ENCODE results near the gene CHRND. TPM values are rescaled to one million over a fixed set of nuclear protein-coding genes. Genes with fewer than 3 reads are reported as not detected.

The CHRND gene
- polyA plus RNA-seq, 1 donor from 2014 or later = not detected

DNA sequence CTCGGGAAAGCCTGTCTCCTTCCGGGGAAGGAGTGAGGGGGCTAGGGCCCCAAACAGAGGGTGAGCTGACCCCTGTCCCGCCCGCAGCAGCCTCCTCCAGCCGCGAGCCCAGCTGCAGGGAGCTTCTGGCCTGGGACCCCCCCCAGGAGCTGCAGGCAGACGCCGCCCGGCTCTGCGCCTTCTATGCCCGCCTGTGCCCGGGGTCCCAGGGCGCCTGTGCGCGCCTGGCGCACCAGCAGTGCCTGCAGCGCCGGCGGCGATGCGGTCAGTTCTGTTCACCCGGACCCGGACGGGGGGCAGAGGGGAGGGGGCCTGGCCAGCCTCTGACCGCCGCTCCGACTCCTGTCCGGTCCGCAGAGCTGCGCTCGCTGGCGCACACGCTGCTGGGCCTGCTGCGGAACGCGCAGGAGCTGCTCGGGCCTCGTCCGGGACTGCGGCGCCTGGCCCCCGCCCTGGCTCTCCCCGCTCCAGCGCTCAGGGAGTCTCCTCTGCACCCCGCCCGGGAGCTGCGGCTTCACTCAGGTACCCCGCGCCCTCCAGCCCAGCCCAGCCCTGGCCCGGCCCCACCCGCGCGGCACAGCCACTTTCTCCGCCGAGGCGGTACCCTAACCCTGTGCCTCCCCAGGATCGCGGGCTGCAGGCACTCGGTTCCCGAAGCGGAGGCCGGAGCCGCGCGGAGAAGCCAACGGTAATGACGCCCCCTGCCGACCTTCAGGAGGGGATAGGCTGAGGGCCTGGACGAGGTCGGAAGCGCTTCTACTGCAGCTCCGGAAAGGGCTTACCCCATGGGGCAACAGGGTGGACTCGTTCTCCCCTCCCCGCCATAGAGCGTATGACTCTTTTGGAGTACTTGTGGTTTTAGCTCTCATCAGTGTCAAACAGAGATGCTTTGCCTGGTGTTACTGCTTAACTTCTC is 2.0 kb upstream of the CHRND start:
- TF ChIP-seq TAF1 (IDR thresholded peaks at IDR 0.05; ENCODE audit: low read depth) = no peak
- no peak for TF ChIP-seq EP300 (conservative IDR thresholded peaks at IDR 0.05; ENCODE audit: poor library complexity, severe bottlenecking)
- peak; percentile 20 for TF ChIP-seq EZH2 (IDR thresholded peaks at IDR 0.05; ENCODE audit: borderline replicate concordance, insufficient read depth, low read length, poor library complexity, severe bottlenecking)
- TF ChIP-seq, protein P1, sequence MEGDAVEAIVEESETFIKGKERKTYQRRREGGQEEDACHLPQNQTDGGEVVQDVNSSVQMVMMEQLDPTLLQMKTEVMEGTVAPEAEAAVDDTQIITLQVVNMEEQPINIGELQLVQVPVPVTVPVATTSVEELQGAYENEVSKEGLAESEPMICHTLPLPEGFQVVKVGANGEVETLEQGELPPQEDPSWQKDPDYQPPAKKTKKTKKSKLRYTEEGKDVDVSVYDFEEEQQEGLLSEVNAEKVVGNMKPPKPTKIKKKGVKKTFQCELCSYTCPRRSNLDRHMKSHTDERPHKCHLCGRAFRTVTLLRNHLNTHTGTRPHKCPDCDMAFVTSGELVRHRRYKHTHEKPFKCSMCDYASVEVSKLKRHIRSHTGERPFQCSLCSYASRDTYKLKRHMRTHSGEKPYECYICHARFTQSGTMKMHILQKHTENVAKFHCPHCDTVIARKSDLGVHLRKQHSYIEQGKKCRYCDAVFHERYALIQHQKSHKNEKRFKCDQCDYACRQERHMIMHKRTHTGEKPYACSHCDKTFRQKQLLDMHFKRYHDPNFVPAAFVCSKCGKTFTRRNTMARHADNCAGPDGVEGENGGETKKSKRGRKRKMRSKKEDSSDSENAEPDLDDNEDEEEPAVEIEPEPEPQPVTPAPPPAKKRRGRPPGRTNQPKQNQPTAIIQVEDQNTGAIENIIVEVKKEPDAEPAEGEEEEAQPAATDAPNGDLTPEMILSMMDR (IDR thresholded peaks at IDR 0.05; ENCODE audit: poor library complexity, severe bottlenecking) = peak; percentile 71
- TF ChIP-seq POLR2AphosphoS5 (IDR thresholded peaks at IDR 0.05) = no peak
- peak; percentile 62 for TF ChIP-seq RAD21 (conservative IDR thresholded peaks at IDR 0.05)
- TF ChIP-seq MXI1 (conservative IDR thresholded peaks at IDR 0.05; ENCODE audit: poor library complexity, severe bottlenecking) = no peak
- peak; percentile 74 for TF ChIP-seq SMC3 (conservative IDR thresholded peaks at IDR 0.05; ENCODE audit: poor library complexity)
- TF ChIP-seq, protein P2, sequence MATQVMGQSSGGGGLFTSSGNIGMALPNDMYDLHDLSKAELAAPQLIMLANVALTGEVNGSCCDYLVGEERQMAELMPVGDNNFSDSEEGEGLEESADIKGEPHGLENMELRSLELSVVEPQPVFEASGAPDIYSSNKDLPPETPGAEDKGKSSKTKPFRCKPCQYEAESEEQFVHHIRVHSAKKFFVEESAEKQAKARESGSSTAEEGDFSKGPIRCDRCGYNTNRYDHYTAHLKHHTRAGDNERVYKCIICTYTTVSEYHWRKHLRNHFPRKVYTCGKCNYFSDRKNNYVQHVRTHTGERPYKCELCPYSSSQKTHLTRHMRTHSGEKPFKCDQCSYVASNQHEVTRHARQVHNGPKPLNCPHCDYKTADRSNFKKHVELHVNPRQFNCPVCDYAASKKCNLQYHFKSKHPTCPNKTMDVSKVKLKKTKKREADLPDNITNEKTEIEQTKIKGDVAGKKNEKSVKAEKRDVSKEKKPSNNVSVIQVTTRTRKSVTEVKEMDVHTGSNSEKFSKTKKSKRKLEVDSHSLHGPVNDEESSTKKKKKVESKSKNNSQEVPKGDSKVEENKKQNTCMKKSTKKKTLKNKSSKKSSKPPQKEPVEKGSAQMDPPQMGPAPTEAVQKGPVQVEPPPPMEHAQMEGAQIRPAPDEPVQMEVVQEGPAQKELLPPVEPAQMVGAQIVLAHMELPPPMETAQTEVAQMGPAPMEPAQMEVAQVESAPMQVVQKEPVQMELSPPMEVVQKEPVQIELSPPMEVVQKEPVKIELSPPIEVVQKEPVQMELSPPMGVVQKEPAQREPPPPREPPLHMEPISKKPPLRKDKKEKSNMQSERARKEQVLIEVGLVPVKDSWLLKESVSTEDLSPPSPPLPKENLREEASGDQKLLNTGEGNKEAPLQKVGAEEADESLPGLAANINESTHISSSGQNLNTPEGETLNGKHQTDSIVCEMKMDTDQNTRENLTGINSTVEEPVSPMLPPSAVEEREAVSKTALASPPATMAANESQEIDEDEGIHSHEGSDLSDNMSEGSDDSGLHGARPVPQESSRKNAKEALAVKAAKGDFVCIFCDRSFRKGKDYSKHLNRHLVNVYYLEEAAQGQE (IDR thresholded peaks at IDR 0.05; ENCODE audit: borderline replicate concordance) = no peak
- no peak overlapping the region for H2AFZ ChIP-seq (ENCODE audit: low read depth, low read length)
- H3F3A ChIP-seq (ENCODE audit: insufficient read depth, low read length, poor library complexity, severe bottlenecking) = no peaks in the 10 kb centered on the region
- H3K79me2 ChIP-seq (replicated peaks; ENCODE audit: insufficient read depth, low read length) = no peaks in the 10 kb centered on the region
- no peaks in the 10 kb centered on the region for H3K9me2 ChIP-seq (ENCODE audit: insufficient read depth, low read length)
- H3K9me3 ChIP-seq (ENCODE audit: low read length) = no peaks in the 10 kb centered on the region
- H3K9ac ChIP-seq (ENCODE audit: low read length) = peak overlapping the region; percentile 43
- peaks cover 28% of the 10 kb centered on the region for H3K27me3 ChIP-seq (ENCODE audit: insufficient read depth, low read depth, low read length)
- peak overlapping the region; percentile 68 for H3K4me3 ChIP-seq (ENCODE audit: low read length)
- no peaks in the 10 kb centered on the region for H3K36me3 ChIP-seq (ENCODE audit: insufficient read depth, low read length)
- H3K4me2 ChIP-seq (ENCODE audit: low read length) = peak overlapping the region; percentile 19
- H4K20me1 ChIP-seq (ENCODE audit: insufficient read depth) = no peaks in the 10 kb centered on the region
- H3K27ac ChIP-seq (ENCODE audit: low read length) = no peak overlapping the region

DNA sequence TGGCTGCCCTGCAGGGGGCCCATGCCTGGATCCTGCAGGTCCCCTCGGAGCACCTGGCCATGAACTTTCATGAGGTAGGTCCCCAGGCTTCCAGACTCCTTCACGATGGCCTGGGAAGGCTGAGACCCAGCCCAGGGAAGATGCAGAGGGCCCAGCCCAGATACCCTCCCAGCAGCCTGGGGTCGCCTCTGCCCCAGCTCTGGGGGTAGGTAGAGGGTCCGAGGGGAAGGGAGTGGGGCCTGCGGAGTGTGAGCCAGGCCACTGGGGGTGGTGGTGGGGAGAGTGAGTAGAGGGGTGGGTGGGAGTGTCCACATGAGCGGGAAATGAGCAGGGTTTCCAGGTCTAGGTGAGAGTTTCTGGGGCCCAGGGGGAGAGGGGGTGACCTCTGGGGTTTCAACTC is 1.2 kb upstream of the CHRND start:
- Histone ChIP-seq H2AFZ (ENCODE audit: low read depth, low read length) (no peak overlapping the region), H3K27me3 (ENCODE audit: insufficient read depth, low read depth, low read length) (peaks cover 28% of the 10 kb centered on the region)

More for the DNA sequence above, 1.2 kb upstream of the CHRND start:
- Histone ChIP-seq H3K9me2 (ENCODE audit: insufficient read depth, low read length) (no peaks in the 10 kb centered on the region), H3K79me2 (replicated peaks; ENCODE audit: insufficient read depth, low read length) (no peaks in the 10 kb centered on the region), H3K4me2 (ENCODE audit: low read length) (no peak overlapping the region), H3K9ac (ENCODE audit: low read length) (no peak overlapping the region), H3K4me3 (ENCODE audit: low read length) (no peak overlapping the region), H3K27ac (ENCODE audit: low read length) (no peak overlapping the region), H3K9me3 (ENCODE audit: low read length) (no peaks in the 10 kb centered on the region), H3F3A (ENCODE audit: insufficient read depth, low read length, poor library complexity, severe bottlenecking) (no peaks in the 10 kb centered on the region), H4K20me1 (ENCODE audit: insufficient read depth) (no peaks in the 10 kb centered on the region), H3K36me3 (ENCODE audit: insufficient read depth, low read length) (no peaks in the 10 kb centered on the region)
- TF ChIP-seq SMC3 (conservative IDR thresholded peaks at IDR 0.05; ENCODE audit: poor library complexity) (no peak), MXI1 (conservative IDR thresholded peaks at IDR 0.05; ENCODE audit: poor library complexity, severe bottlenecking) (no peak), RAD21 (conservative IDR thresholded peaks at IDR 0.05) (no peak), EP300 (conservative IDR thresholded peaks at IDR 0.05; ENCODE audit: poor library complexity, severe bottlenecking) (no peak), TAF1 (IDR thresholded peaks at IDR 0.05; ENCODE audit: low read depth) (no peak), EZH2 (IDR thresholded peaks at IDR 0.05; ENCODE audit: borderline replicate concordance, insufficient read depth, low read length, poor library complexity, severe bottlenecking) (no peak), POLR2AphosphoS5 (IDR thresholded peaks at IDR 0.05) (no peak)
- TF ChIP-seq, protein P2 (IDR thresholded peaks at IDR 0.05; ENCODE audit: borderline replicate concordance) = no peak
- TF ChIP-seq, protein P1 (IDR thresholded peaks at IDR 0.05; ENCODE audit: poor library complexity, severe bottlenecking) = no peak

Data from neural cell (in vitro differentiated cells).